ENCODE results near the gene OTOG. TPM values are rescaled to one million over a fixed set of nuclear protein-coding genes. Genes with fewer than 3 reads are reported as not detected.

The OTOG gene
- total RNA-seq, 4 donors from 2014 or later, result not detected

GRCh38 chr11:17631702-17632365 is 84.8 kb downstream of the OTOG start:
- TF ChIP-seq CTCF (IDR thresholded peaks at IDR 0.05; ENCODE audit: low read depth), result no peak

GRCh38 chr11:17633279-17633986 is 86.4 kb downstream of the OTOG start:
- TF ChIP-seq CTCF (IDR thresholded peaks at IDR 0.05; ENCODE audit: low read depth), result no peak

GRCh38 chr11:17633987-17634775 is 87.1 kb downstream of the OTOG start:
- no peak for TF ChIP-seq CTCF (IDR thresholded peaks at IDR 0.05; ENCODE audit: low read depth)

- TF ChIP-seq CTCF (IDR thresholded peaks at IDR 0.05; ENCODE audit: low read depth), result no peak
Observed at GRCh38 chr11:17634776-17635550, 87.9 kb downstream of the OTOG start.

- TF ChIP-seq CTCF (IDR thresholded peaks at IDR 0.05; ENCODE audit: low read depth), result no peak
Observed at GRCh38 chr11:17635551-17635938, 88.5 kb downstream of the OTOG start.

- no peak for TF ChIP-seq CTCF (IDR thresholded peaks at IDR 0.05; ENCODE audit: low read depth)
Observed at GRCh38 chr11:17636721-17637120, 89.7 kb downstream of the OTOG start.

All from subcutaneous adipose tissue (tissue), 4 donors.